K562 (cell line): ENCODE results near the gene ARMH1. TPM values are rescaled to one million over a fixed set of nuclear protein-coding genes. Genes with fewer than 3 reads are reported as not detected.

ENCODE experiments used
- ARID2 ChIP-seq: fragments of 450-650 bp; IDR thresholded peaks from 2 replicates; pipeline ENCODE4 v1.6.1; 2017; ENCODE audit warnings: antibody characterized with exemption, mild to moderate bottlenecking
- ELF1 ChIP-seq: fragments of 200-800 bp; sonication (Bioruptor generic); IDR thresholded peaks from 2 replicates; pipeline ENCODE4 v1.6.1; 2016; ENCODE audit warnings: missing genetic modification characterization, missing compliant biosample characterization
- ETV1 ChIP-seq: fragments of 450-650 bp; conservative IDR thresholded peaks from 2 replicates; pipeline ENCODE4 v1.6.1; 2016; ENCODE audit warnings: missing genetic modification characterization, control low read depth, low read depth, missing compliant biosample characterization
- ILF3 ChIP-seq: fragments of 450-650 bp; IDR thresholded peaks from 2 replicates; pipeline ENCODE4 v1.6.1; 2018; ENCODE audit warnings: antibody characterized with exemption, mild to moderate bottlenecking, moderate library complexity, borderline replicate concordance
- JUND ChIP-seq, 2 experiments: IDR thresholded peaks; 2 replicates in 1 of 2; 3 replicates in 1 of 2; pipeline ENCODE4 v1.6.1; 2011; ENCODE audit warnings: borderline replicate concordance in 2 of 2, low read depth in 2 of 2, low read length in 2 of 2, improper control_type of control experiment in 1 of 2, missing biosample characterization in 1 of 2, missing genetic modification characterization in 1 of 2, missing genetic modification reagents in 1 of 2
- LEF1 ChIP-seq: fragments of 450-650 bp; IDR thresholded peaks from 2 replicates; pipeline ENCODE4 v1.6.1; 2016; ENCODE audit warnings: mild to moderate bottlenecking
- RFX1 ChIP-seq: fragments of 450-650 bp; IDR thresholded peaks from 2 replicates; pipeline ENCODE4 v1.6.1; 2016; ENCODE audit warnings: mild to moderate bottlenecking, moderate library complexity
- SETDB1 ChIP-seq: IDR thresholded peaks from one replicate; pipeline ENCODE4 v1.6.1; 2012; ENCODE audit warnings: low read length, control low read depth, inconsistent platforms
- TAL1 ChIP-seq: fragments of 450-650 bp; IDR thresholded peaks from 2 replicates; pipeline ENCODE4 v1.6.1; 2016; ENCODE audit warnings: mild to moderate bottlenecking
- polyA plus RNA-seq, 8 experiments: library from polyadenylated mRNA; depleted of rRNA in 4 of 8; stranded (reverse) in 5 of 8; unstranded in 3 of 8; fragments of >200 nt; fragmentation: Nextera tagmentation in 2 of 8; fragmentation: Illumina TruSeq in 1 of 8; extraction: Ambion mirVana in 2 of 8; extraction: Trizol in 1 of 8; gene quantifications; 2 replicates each; pipeline versions ENCODE4 v1.2.1 to v1.2.3, GENCODE V29; 2011 to 2014; ENCODE audit warnings: inconsistent platforms in 1 of 8, missing spikeins in 1 of 8
- total RNA-seq, 7 experiments: library from RNA; depleted of rRNA in 6 of 7; stranded (reverse); fragments of >200 nt in 6 of 7; fragmentation: Illumina TruSeq in 2 of 7; extraction: Trizol in 2 of 7; gene quantifications; 2 replicates each; pipeline versions ENCODE4 v1.2.1 to v1.2.3, GENCODE V29; 2011 to 2021; ENCODE audit warnings: low replicate concordance in 1 of 7
- TF ChIP-seq, protein P1 (sequence below), 2 experiments: fragments of 150-350 bp in 1 of 2; IDR thresholded peaks; 2 replicates each; pipeline ENCODE4 v1.6.1; 2012 to 2016; ENCODE audit warnings: low read depth in 2 of 2, low read length in 2 of 2, mild to moderate bottlenecking in 1 of 2, moderate library complexity in 1 of 2
- TF ChIP-seq, protein P2 (sequence below): fragments of 450-650 bp; IDR thresholded peaks from 2 replicates; pipeline ENCODE4 v1.6.1; 2016; ENCODE audit warnings: low read depth, mild to moderate bottlenecking, moderate library complexity
- TF ChIP-seq, protein P3 (sequence below): fragments of 450-650 bp; formaldehyde crosslinking; IDR thresholded peaks from 2 replicates; pipeline ENCODE4 v1.4.0; 2020; ENCODE audit warnings: mild to moderate bottlenecking, moderate library complexity

Gene ARMH1
- total and polyA plus RNA-seq, 9 of the 15 experiments (the other 6 are each of a cell fraction or from before 2014, with no cell fraction given) = 0.41 TPM; not detected in 8

DNA sequence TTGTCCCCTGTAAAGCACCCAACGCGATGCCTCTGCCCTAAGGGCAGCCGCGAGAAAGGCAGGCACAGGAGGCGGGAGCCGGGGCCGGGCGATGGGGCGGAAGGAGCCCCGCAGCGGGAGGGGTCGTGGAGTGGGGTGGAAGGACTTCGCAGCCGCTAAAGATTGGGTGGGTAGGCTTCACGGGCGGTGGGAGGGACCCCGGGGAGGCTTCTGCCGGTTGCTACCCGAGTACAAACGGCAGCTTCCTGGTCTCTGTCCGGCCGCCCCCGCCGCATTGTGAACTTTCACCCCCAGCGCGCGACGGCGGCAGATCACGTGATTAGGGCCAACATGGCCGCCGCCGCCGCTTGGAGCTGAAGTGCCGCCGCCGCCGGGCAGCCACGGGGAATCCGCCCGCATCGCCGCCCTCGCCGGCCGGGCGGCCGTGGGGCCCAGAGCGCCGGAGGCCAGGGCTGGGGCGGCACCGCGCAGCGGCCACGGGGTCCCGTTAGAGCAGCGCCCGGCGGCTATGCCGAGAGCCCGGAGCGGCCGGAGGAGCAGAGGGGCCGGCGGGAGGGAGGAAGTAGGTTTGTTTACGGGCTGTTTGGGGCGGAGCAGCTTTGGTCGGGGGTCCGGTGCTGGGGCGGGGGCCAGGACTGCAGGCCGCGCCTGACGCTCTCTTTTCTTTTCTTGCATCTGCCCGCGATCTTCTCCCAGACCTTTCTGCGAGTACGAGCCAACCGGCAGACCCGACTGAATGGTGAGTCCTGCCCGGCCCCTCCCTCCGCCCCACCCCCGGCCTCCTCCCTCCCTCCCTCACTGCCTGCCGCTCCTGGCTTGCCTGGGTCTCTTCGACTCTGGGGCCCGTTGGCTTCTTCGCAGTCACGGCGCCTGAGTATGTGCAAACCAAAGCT lies 42.6 kb upstream of the ARMH1 start (continued):
- TF ChIP-seq ELF1 (peak; percentile 96), ILF3 (0 out of 2 replicates have a peak, but pooled peaks have one; percentile 83), TAL1 (no peak), LEF1 (no peak), JUND (IDR thresholded peaks at IDR 0.05; ENCODE audit: borderline replicate concordance, low read depth, low read length) (no peak), JUND (tag; IDR thresholded peaks at IDR 0.05; ENCODE audit: borderline replicate concordance, low read depth, low read length) (no peak; the same call in 2 of the 3 replicates), SETDB1 (no peak), ETV1 (peak; percentile 47; the same call in 1 of the 2 replicates), ARID2 (no peak), RFX1 (no peak)
- TF ChIP-seq, protein P1, sequence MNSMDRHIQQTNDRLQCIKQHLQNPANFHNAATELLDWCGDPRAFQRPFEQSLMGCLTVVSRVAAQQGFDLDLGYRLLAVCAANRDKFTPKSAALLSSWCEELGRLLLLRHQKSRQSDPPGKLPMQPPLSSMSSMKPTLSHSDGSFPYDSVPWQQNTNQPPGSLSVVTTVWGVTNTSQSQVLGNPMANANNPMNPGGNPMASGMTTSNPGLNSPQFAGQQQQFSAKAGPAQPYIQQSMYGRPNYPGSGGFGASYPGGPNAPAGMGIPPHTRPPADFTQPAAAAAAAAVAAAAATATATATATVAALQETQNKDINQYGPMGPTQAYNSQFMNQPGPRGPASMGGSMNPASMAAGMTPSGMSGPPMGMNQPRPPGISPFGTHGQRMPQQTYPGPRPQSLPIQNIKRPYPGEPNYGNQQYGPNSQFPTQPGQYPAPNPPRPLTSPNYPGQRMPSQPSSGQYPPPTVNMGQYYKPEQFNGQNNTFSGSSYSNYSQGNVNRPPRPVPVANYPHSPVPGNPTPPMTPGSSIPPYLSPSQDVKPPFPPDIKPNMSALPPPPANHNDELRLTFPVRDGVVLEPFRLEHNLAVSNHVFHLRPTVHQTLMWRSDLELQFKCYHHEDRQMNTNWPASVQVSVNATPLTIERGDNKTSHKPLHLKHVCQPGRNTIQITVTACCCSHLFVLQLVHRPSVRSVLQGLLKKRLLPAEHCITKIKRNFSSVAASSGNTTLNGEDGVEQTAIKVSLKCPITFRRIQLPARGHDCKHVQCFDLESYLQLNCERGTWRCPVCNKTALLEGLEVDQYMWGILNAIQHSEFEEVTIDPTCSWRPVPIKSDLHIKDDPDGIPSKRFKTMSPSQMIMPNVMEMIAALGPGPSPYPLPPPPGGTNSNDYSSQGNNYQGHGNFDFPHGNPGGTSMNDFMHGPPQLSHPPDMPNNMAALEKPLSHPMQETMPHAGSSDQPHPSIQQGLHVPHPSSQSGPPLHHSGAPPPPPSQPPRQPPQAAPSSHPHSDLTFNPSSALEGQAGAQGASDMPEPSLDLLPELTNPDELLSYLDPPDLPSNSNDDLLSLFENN (IDR thresholded peaks at IDR 0.05; ENCODE audit: low read depth in 2 of 2, low read length in 2 of 2) = no peak; a peak in 1 of 4 replicates
- TF ChIP-seq, protein P2, sequence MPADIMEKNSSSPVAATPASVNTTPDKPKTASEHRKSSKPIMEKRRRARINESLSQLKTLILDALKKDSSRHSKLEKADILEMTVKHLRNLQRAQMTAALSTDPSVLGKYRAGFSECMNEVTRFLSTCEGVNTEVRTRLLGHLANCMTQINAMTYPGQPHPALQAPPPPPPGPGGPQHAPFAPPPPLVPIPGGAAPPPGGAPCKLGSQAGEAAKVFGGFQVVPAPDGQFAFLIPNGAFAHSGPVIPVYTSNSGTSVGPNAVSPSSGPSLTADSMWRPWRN = no peak
- TF ChIP-seq, protein P3, sequence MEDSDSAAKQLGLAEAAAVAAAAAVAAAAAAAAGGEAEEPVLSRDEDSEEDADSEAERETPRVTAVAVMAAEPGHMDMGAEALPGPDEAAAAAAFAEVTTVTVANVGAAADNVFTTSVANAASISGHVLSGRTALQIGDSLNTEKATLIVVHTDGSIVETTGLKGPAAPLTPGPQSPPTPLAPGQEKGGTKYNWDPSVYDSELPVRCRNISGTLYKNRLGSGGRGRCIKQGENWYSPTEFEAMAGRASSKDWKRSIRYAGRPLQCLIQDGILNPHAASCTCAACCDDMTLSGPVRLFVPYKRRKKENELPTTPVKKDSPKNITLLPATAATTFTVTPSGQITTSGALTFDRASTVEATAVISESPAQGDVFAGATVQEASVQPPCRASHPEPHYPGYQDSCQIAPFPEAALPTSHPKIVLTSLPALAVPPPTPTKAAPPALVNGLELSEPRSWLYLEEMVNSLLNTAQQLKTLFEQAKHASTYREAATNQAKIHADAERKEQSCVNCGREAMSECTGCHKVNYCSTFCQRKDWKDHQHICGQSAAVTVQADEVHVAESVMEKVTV (CRISPR knock-in tag) = no peak
